KOPT-K1 (cell line): Measurements from ENCODE around the gene CNTN5.
"Not testable (repeated sequence)": the region's sequence is repeated elsewhere in the genome, so short reads cannot be mapped to it uniquely, and the experiment has no call there.

Experiments used
- H3K27ac ChIP-seq: fragments of 200-600 bp; sonication (generic); 2 replicates; pipeline ENCODE4 v1.5.1; 2016; ENCODE audit warnings: antibody characterized with exemption, mild to moderate bottlenecking, low read depth, low read length; ENCODE audit not compliant: poor library complexity, severe bottlenecking
- H3K36me3 ChIP-seq: fragments of 200-600 bp; sonication (generic); 2 replicates; pipeline ENCODE4 v1.5.1; 2017; ENCODE audit warnings: antibody characterized with exemption, mild to moderate bottlenecking, low read length, moderate library complexity; ENCODE audit not compliant: insufficient read depth
- H3K9me3 ChIP-seq: fragments of 200-600 bp; sonication (generic); 2 replicates; pipeline ENCODE4 v1.5.1; 2017; ENCODE audit warnings: antibody characterized with exemption, low read length, mild to moderate bottlenecking; ENCODE audit not compliant: insufficient read depth, poor library complexity, severe bottlenecking

CNTN5 gene

GRCh38 chr11:99133862-99134261, 113.1 kb downstream of the CNTN5 start:
- not testable (repeated sequence) for H3K27ac ChIP-seq, H3K9me3 ChIP-seq, H3K36me3 ChIP-seq

GRCh38 chr11:99135508-99135907, 114.8 kb downstream of the CNTN5 start:
- H3K36me3 ChIP-seq = no peaks in the 10 kb centered on the region
- H3K9me3 ChIP-seq = no peaks in the 10 kb centered on the region
- H3K27ac ChIP-seq = no peak overlapping the region

- Histone ChIP-seq H3K27ac (no peak overlapping the region), H3K36me3 (no peaks in the 10 kb centered on the region), H3K9me3 (no peaks in the 10 kb centered on the region)
Observed at GRCh38 chr11:99142237-99142636, 121.5 kb downstream of the CNTN5 start.

- Histone ChIP-seq H3K36me3 (no peaks in the 10 kb centered on the region), H3K27ac (no peak overlapping the region), H3K9me3 (no peaks in the 10 kb centered on the region)
Observed at GRCh38 chr11:99148352-99148751, 127.6 kb downstream of the CNTN5 start.

- H3K27ac ChIP-seq = no peak overlapping the region
- H3K9me3 ChIP-seq = no peaks in the 10 kb centered on the region
- H3K36me3 ChIP-seq = no peaks in the 10 kb centered on the region
Observed at GRCh38 chr11:99154277-99154676, 133.5 kb downstream of the CNTN5 start.

- Histone ChIP-seq H3K9me3 (no peaks in the 10 kb centered on the region), H3K36me3 (no peaks in the 10 kb centered on the region), H3K27ac (no peak overlapping the region)
Observed at GRCh38 chr11:99160447-99160846, 139.7 kb downstream of the CNTN5 start.

- Histone ChIP-seq H3K36me3 (no peaks in the 10 kb centered on the region), H3K9me3 (no peaks in the 10 kb centered on the region), H3K27ac (no peak overlapping the region)
Observed at GRCh38 chr11:99162819-99163218, 142.1 kb downstream of the CNTN5 start.

GRCh38 chr11:99170591-99170990, 149.8 kb downstream of the CNTN5 start:
- Histone ChIP-seq H3K9me3 (no peaks in the 10 kb centered on the region), H3K27ac (no peak overlapping the region)

GRCh38 chr11:99171330-99171729, 150.6 kb downstream of the CNTN5 start:
- Histone ChIP-seq H3K27ac (no peak overlapping the region), H3K36me3 (no peaks in the 10 kb centered on the region)

More at GRCh38 chr11:99170591-99170990, 149.8 kb downstream of the CNTN5 start:
- no peaks in the 10 kb centered on the region for H3K36me3 ChIP-seq

GRCh38 chr11:99176430-99176829, 155.7 kb downstream of the CNTN5 start:
- Histone ChIP-seq H3K27ac (no peak overlapping the region), H3K36me3 (no peaks in the 10 kb centered on the region), H3K9me3 (no peaks in the 10 kb centered on the region)

More at GRCh38 chr11:99171330-99171729, 150.6 kb downstream of the CNTN5 start:
- H3K9me3 ChIP-seq = no peaks in the 10 kb centered on the region

GRCh38 chr11:99177446-99177845, 156.7 kb downstream of the CNTN5 start:
- no peaks in the 10 kb centered on the region for H3K36me3 ChIP-seq
- H3K9me3 ChIP-seq = no peaks in the 10 kb centered on the region
- H3K27ac ChIP-seq = no peak overlapping the region

- no peaks in the 10 kb centered on the region for H3K36me3 ChIP-seq
- H3K27ac ChIP-seq = no peak overlapping the region
- no peaks in the 10 kb centered on the region for H3K9me3 ChIP-seq
Observed at GRCh38 chr11:99184146-99184545, 163.4 kb downstream of the CNTN5 start.

- Histone ChIP-seq H3K9me3 (no peaks in the 10 kb centered on the region), H3K36me3 (no peaks in the 10 kb centered on the region), H3K27ac (no peak overlapping the region)
Observed at GRCh38 chr11:99188221-99188620, 167.5 kb downstream of the CNTN5 start.

GRCh38 chr11:99192716-99193115, 172.0 kb downstream of the CNTN5 start:
- no peaks in the 10 kb centered on the region for H3K9me3 ChIP-seq
- H3K27ac ChIP-seq = no peak overlapping the region
- H3K36me3 ChIP-seq = no peaks in the 10 kb centered on the region

GRCh38 chr11:99197477-99197876, 176.7 kb downstream of the CNTN5 start:
- no peaks in the 10 kb centered on the region for H3K36me3 ChIP-seq
- no peak overlapping the region for H3K27ac ChIP-seq
- no peaks in the 10 kb centered on the region for H3K9me3 ChIP-seq

GRCh38 chr11:99198215-99198614, 177.5 kb downstream of the CNTN5 start:
- H3K27ac ChIP-seq = no peak overlapping the region
- H3K9me3 ChIP-seq = no peaks in the 10 kb centered on the region
- no peaks in the 10 kb centered on the region for H3K36me3 ChIP-seq

- Histone ChIP-seq H3K27ac (no peak overlapping the region), H3K36me3 (no peaks in the 10 kb centered on the region), H3K9me3 (no peaks in the 10 kb centered on the region)
Observed at GRCh38 chr11:99199341-99199740, 178.6 kb downstream of the CNTN5 start.
